Measurements from ENCODE around the gene B4GALT5. TPM values are rescaled to one million over a fixed set of nuclear protein-coding genes. Genes with fewer than 3 reads are reported as not detected.
A peak's percentile ranks its signal among the peaks of the same experiment; 100 is the strongest.

Gene B4GALT5
- polyA plus RNA-seq, 3 donors: 2.4 to 18.3 (median 2.7) TPM

DNA sequence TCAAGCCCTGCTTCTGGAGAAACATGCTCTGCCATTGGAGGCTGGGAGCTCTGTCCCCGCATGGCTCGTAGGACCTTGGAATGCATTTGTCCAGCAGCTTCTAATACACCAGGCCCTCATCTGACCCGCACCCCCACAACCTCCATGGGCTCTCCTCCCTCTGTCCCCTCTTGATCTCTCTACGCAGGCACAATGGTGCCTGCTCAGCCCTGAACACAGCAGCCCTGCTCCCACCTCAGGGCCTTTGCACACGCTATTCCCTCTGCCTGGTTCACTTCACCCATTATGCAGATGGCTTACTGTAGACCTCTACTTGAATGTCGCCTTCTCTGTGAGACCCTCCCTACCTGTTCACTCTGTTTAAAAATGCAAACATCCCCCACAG, 118.8 kb downstream of the B4GALT5 start:
- H2AFZ ChIP-seq (ENCODE audit: insufficient read depth, low read depth, low read length, poor library complexity, severe bottlenecking): no peak overlapping the region
- Mint-ChIP-seq H3K9me3 (peaks cover 6 to 16% (median 11%) of the 10 kb centered on the region in 7 donors), H3K27me3 (ENCODE audit: low read depth in 3 of 3) (peaks cover 6 to 12% (median 7%) of the 10 kb centered on the region in 3 donors), H3K36me3 (peaks cover 1 to 5% of the 10 kb centered on the region in 2 donors), H3K4me3 (no peak overlapping the region), H3K4me1 (peaks cover 30% of the 10 kb centered on the region), H3K27ac (peak overlapping the region in 1 of 7 donors; percentile 19)
- 94% methylated on average over 4 of the region's 6 CpGs for WGBS (ENCODE audit: insufficient coverage)
- no peaks in the 10 kb centered on the region for H3K36me3 ChIP-seq (replicated peaks in 1 of 2; ENCODE audit: control insufficient read depth in 1 of 2, insufficient read depth in 2 of 2, low read length in 2 of 2)
- intact Hi-C loops (cut with micrococcal nuclease): no loop called here
- no peak for DNase-seq
- H3K4me1 ChIP-seq (ENCODE audit: control insufficient read depth in 1 of 2, insufficient read depth in 2 of 2, low read length in 2 of 2): peaks cover 4 to 23% of the 10 kb centered on the region in 2 donors
- no peak overlapping the region for H3K4me2 ChIP-seq (replicated peaks; ENCODE audit: extremely low read depth, low read length, poor library complexity, severe bottlenecking)
- no peak overlapping the region for H3K4me3 ChIP-seq (replicated peaks in 1 of 3; ENCODE audit: low read depth in 2 of 3, low read length in 3 of 3)
- H4K20me1 ChIP-seq (ENCODE audit: insufficient read depth, low read length): no peaks in the 10 kb centered on the region
- no peaks in the 10 kb centered on the region for H3K79me2 ChIP-seq (ENCODE audit: insufficient read depth, low read length)
- H3K9ac ChIP-seq (ENCODE audit: insufficient read depth, low read length, poor library complexity, severe bottlenecking): no peak overlapping the region
- TF ChIP-seq, protein P1, sequence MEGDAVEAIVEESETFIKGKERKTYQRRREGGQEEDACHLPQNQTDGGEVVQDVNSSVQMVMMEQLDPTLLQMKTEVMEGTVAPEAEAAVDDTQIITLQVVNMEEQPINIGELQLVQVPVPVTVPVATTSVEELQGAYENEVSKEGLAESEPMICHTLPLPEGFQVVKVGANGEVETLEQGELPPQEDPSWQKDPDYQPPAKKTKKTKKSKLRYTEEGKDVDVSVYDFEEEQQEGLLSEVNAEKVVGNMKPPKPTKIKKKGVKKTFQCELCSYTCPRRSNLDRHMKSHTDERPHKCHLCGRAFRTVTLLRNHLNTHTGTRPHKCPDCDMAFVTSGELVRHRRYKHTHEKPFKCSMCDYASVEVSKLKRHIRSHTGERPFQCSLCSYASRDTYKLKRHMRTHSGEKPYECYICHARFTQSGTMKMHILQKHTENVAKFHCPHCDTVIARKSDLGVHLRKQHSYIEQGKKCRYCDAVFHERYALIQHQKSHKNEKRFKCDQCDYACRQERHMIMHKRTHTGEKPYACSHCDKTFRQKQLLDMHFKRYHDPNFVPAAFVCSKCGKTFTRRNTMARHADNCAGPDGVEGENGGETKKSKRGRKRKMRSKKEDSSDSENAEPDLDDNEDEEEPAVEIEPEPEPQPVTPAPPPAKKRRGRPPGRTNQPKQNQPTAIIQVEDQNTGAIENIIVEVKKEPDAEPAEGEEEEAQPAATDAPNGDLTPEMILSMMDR (IDR thresholded peaks at IDR 0.05): no peak
- peaks cover 0 to 4% of the 10 kb centered on the region in 2 donors for H3K9me3 ChIP-seq (replicated peaks in 1 of 2; ENCODE audit: control insufficient read depth in 1 of 2, insufficient read depth in 1 of 2, low read length in 2 of 2)
- no peaks in the 10 kb centered on the region for H3K27me3 ChIP-seq (ENCODE audit: control insufficient read depth in 2 of 2, insufficient read depth in 2 of 2, low read length in 2 of 2)
- H3K27ac ChIP-seq (ENCODE audit: low read depth in 1 of 2, low read length in 2 of 2): no peak overlapping the region

DNA sequence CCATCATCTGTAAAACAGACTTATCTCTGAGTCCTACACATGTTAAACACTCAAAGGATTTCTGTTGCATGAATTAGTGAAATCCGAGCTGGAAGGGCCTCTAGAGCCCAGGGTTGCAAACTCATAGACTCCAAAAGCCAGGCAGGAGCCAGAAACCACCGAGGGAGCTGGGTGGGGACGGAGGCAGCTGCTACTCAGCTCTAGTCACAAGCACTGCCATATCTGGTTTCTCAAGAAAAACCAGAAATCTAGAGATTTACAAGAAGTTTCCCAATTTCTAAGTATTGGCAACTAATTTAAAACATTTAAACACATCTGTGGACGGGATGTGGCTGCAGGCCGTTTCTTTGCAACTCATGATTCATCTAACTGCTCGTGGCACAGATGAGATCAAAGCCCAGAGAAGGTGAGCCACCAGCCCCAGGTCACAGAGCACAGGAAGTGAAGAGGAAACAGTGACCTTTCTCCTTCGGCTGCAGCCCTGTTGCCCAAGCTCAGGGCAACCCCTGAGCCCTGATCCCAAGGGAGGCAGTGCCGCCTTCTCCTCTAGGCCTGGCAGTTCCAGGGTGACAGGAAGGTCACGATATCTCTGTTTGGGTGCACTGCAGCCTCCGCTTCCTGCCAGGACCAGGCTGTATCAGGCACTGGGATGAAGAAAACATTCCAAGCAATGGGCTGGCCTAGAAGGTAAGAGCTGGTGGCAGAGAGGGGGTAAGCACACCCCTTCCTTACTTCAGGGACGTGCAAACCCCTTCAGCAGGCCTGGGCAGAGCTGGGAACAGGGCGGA, 119.3 kb downstream of the B4GALT5 start:
- Histone ChIP-seq H3K4me2 (replicated peaks; ENCODE audit: extremely low read depth, low read length, poor library complexity, severe bottlenecking) (no peak overlapping the region), H3K4me3 (replicated peaks in 1 of 3; ENCODE audit: low read depth in 2 of 3, low read length in 3 of 3) (no peak overlapping the region), H3K27me3 (ENCODE audit: control insufficient read depth in 2 of 2, insufficient read depth in 2 of 2, low read length in 2 of 2) (no peaks in the 10 kb centered on the region), H3K4me1 (ENCODE audit: control insufficient read depth in 1 of 2, insufficient read depth in 2 of 2, low read length in 2 of 2) (peaks cover 8 to 28% of the 10 kb centered on the region in 2 donors), H3K9me3 (replicated peaks in 1 of 2; ENCODE audit: control insufficient read depth in 1 of 2, insufficient read depth in 1 of 2, low read length in 2 of 2) (peaks cover 0 to 8% of the 10 kb centered on the region in 2 donors), H3K9ac (ENCODE audit: insufficient read depth, low read length, poor library complexity, severe bottlenecking) (no peak overlapping the region), H3K27ac (ENCODE audit: low read depth in 1 of 2, low read length in 2 of 2) (no peak overlapping the region), H2AFZ (ENCODE audit: insufficient read depth, low read depth, low read length, poor library complexity, severe bottlenecking) (no peak overlapping the region), H3K36me3 (replicated peaks in 1 of 2; ENCODE audit: control insufficient read depth in 1 of 2, insufficient read depth in 2 of 2, low read length in 2 of 2) (no peaks in the 10 kb centered on the region), H4K20me1 (ENCODE audit: insufficient read depth, low read length) (no peaks in the 10 kb centered on the region), H3K79me2 (ENCODE audit: insufficient read depth, low read length) (no peaks in the 10 kb centered on the region)
- no peak overlapping the region for H3K27ac Mint-ChIP-seq
- peaks cover 33% of the 10 kb centered on the region for H3K4me1 Mint-ChIP-seq
- 58% methylated on average over 6 of the region's 12 CpGs for WGBS (ENCODE audit: insufficient coverage)
- peaks cover 7 to 14% (median 8%) of the 10 kb centered on the region in 3 donors for H3K27me3 Mint-ChIP-seq (ENCODE audit: low read depth in 3 of 3)
- TF ChIP-seq, protein P1 (IDR thresholded peaks at IDR 0.05): no peak
- H3K9me3 Mint-ChIP-seq: peaks cover 6 to 20% (median 12%) of the 10 kb centered on the region in 7 donors
- intact Hi-C loops (cut with micrococcal nuclease): no loop called here
- no peak overlapping the region for H3K4me3 Mint-ChIP-seq
- H3K36me3 Mint-ChIP-seq: peaks cover 5 to 7% of the 10 kb centered on the region in 2 donors
- DNase-seq: no peak

Measured in CD14-positive monocyte (primary cell).